Measurements from ENCODE around the gene NPAS1.

NPAS1 gene

DNA sequence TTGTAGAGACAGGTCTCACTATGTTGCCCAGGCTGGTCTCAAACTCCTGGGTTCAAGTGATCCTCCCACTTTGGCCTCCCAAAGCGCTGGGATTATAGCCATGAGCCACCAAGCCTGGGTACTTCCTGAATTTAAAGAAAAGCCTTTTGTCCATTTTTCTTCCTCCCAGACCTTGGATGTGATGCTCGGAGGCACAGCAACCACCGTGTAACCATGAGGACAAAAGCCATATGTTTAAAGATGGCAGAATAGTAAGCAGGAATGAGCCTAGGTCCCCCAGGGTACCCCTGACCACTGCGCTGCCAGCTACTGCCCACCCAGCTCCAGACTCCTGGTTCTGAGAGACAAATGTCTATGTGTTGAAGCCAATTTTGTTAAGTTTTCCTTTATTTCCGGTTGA lies 62.9 kb downstream of the NPAS1 start:
- Histone ChIP-seq H3K36me3 (ENCODE audit: insufficient read depth) (peaks cover 15% of the 10 kb centered on the region; the same call in 1 of the 2 replicates), H3K4me2 (no peak overlapping the region)

DNA sequence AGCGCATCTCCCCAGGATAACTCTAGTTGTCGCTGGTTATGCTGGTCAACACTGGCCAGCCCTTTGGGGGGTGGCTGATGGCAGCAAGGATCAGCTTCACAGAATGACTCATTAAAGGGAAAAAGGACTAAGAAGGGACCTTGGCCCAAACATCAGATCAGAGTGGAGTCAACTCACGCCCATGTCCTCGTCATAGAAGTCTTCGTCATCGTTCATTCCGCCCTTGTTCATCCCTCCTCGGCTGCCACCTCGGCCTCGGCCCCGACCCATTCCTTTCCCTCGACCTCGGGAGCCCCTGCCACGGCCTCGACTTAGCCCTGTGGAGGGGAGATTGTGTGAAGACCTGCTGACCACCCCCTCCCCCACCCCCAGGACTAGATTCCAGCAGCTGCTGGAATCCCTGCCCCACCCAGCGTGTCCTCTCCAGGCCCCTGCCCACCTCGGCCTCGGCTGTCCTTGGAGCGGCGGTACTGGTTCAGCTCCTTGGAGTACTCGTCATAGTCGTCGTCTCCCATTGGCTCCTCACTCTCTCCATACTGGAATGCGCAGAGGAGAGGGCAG lies 65.3 kb downstream of the NPAS1 start:
- peaks cover 15% of the 10 kb centered on the region; the same call in 1 of the 2 replicates for H3K36me3 ChIP-seq (ENCODE audit: insufficient read depth)
- no peaks in the 10 kb centered on the region; the same call in 1 of the 2 replicates for H3K79me2 ChIP-seq (ENCODE audit: insufficient read depth, low read depth)
- H2AFZ ChIP-seq (ENCODE audit: low read depth) = no peak overlapping the region
- H3K4me2 ChIP-seq = no peak overlapping the region
- TF ChIP-seq, protein P1, sequence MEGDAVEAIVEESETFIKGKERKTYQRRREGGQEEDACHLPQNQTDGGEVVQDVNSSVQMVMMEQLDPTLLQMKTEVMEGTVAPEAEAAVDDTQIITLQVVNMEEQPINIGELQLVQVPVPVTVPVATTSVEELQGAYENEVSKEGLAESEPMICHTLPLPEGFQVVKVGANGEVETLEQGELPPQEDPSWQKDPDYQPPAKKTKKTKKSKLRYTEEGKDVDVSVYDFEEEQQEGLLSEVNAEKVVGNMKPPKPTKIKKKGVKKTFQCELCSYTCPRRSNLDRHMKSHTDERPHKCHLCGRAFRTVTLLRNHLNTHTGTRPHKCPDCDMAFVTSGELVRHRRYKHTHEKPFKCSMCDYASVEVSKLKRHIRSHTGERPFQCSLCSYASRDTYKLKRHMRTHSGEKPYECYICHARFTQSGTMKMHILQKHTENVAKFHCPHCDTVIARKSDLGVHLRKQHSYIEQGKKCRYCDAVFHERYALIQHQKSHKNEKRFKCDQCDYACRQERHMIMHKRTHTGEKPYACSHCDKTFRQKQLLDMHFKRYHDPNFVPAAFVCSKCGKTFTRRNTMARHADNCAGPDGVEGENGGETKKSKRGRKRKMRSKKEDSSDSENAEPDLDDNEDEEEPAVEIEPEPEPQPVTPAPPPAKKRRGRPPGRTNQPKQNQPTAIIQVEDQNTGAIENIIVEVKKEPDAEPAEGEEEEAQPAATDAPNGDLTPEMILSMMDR (conservative IDR thresholded peaks at IDR 0.05; ENCODE audit: low read depth, low read length) = no peak
- H3K27ac ChIP-seq = no peak overlapping the region
- no peaks in the 10 kb centered on the region for H4K20me1 ChIP-seq (ENCODE audit: insufficient read depth)
- no peaks in the 10 kb centered on the region for H3K27me3 ChIP-seq (ENCODE audit: insufficient read depth, low read depth)
- H3K4me1 ChIP-seq (ENCODE audit: low read depth, poor library complexity, severe bottlenecking) = no peaks in the 10 kb centered on the region
- no peak overlapping the region for H3K9ac ChIP-seq
- H3K4me3 ChIP-seq (IDR thresholded peaks at IDR 0.05; ENCODE audit: insufficient read depth, low read depth, low read length) = no peak overlapping the region

More for the DNA sequence above, 62.9 kb downstream of the NPAS1 start:
- H3K79me2 ChIP-seq (ENCODE audit: insufficient read depth, low read depth) = no peaks in the 10 kb centered on the region
- H3K9ac ChIP-seq = no peak overlapping the region
- H3K27ac ChIP-seq = no peak overlapping the region
- no peak overlapping the region for H2AFZ ChIP-seq (ENCODE audit: low read depth)
- H3K4me1 ChIP-seq (ENCODE audit: low read depth, poor library complexity, severe bottlenecking) = no peaks in the 10 kb centered on the region
- TF ChIP-seq, protein P1 (conservative IDR thresholded peaks at IDR 0.05; ENCODE audit: low read depth, low read length) = no peak
- H3K4me3 ChIP-seq (IDR thresholded peaks at IDR 0.05; ENCODE audit: insufficient read depth, low read depth, low read length) = no peak overlapping the region
- no peaks in the 10 kb centered on the region for H3K27me3 ChIP-seq (ENCODE audit: insufficient read depth, low read depth)
- no peaks in the 10 kb centered on the region for H4K20me1 ChIP-seq (ENCODE audit: insufficient read depth)

DNA sequence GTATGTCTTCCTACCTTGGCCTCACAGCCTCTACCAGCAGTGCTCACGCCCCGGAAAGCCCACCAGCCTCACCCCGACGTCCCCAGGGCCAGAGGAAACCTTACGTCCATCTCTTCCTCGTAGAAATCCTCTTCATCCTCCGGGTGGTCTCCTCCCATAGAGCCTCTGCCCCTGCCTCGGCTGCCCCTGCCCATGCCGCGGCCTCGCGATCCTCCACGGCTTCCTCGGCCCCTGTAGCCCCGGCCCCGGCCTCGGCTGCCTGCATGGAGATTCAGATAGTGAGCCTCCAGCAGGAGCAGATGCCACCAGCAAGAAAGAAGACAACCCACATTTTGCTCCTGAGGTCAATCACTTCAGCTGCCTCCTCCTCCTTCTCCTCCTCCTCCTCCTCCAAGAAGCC lies 66.6 kb downstream of the NPAS1 start:
- peaks cover 4% of the 10 kb centered on the region; the same call in 1 of the 2 replicates for H3K79me2 ChIP-seq (ENCODE audit: insufficient read depth, low read depth)
- H3K9ac ChIP-seq = no peak overlapping the region
- H3K27ac ChIP-seq = no peak overlapping the region
- TF ChIP-seq, protein P1 (conservative IDR thresholded peaks at IDR 0.05; ENCODE audit: low read depth, low read length) = no peak
- H4K20me1 ChIP-seq (ENCODE audit: insufficient read depth) = no peaks in the 10 kb centered on the region
- no peak overlapping the region for H2AFZ ChIP-seq (ENCODE audit: low read depth)
- no peaks in the 10 kb centered on the region for H3K27me3 ChIP-seq (ENCODE audit: insufficient read depth, low read depth)
- H3K36me3 ChIP-seq (ENCODE audit: insufficient read depth) = peaks cover 20% of the 10 kb centered on the region; the same call in 1 of the 2 replicates
- no peak overlapping the region for H3K4me2 ChIP-seq
- H3K4me3 ChIP-seq (IDR thresholded peaks at IDR 0.05; ENCODE audit: insufficient read depth, low read depth, low read length) = no peak overlapping the region
- H3K4me1 ChIP-seq (ENCODE audit: low read depth, poor library complexity, severe bottlenecking) = no peaks in the 10 kb centered on the region

DNA sequence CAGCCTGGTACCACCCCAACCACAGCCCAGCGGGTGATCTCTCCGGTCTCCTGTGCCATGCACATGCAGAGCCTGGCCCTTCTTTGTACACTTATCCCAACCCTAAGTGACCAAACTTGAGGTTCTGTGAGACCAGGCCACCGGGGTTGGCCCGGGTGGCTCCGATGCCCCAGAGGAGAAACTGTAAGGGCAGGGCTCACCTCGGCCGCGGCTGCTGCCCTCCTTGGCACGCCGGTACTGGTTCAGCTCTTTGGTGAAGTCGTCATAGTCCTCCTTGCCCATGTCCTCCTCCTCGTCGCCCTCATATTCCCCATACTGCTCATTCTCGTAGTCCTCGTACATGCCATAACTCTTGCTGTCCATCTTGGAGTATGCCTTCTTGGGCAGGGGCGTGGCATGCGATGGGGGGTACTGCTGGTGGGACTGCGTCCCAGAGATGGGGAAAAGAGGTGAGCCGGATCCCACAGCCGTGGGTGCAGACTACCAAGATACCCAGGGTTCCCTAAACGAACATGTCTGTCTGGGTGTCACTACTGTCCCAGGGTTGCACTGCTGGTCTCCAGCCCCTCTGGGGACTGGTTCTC lies 70.2 kb downstream of the NPAS1 start:
- Histone ChIP-seq H3K4me3 (IDR thresholded peaks at IDR 0.05; ENCODE audit: insufficient read depth, low read depth, low read length) (no peak overlapping the region), H3K27me3 (ENCODE audit: insufficient read depth, low read depth) (no peaks in the 10 kb centered on the region), H4K20me1 (ENCODE audit: insufficient read depth) (no peaks in the 10 kb centered on the region), H3K79me2 (ENCODE audit: insufficient read depth, low read depth) (peaks cover 11% of the 10 kb centered on the region; the same call in 1 of the 2 replicates), H3K4me1 (ENCODE audit: low read depth, poor library complexity, severe bottlenecking) (no peaks in the 10 kb centered on the region), H3K27ac (no peak overlapping the region), H3K4me2 (no peak overlapping the region), H3K36me3 (ENCODE audit: insufficient read depth) (peaks cover 14% of the 10 kb centered on the region; the same call in 1 of the 2 replicates), H2AFZ (ENCODE audit: low read depth) (no peak overlapping the region), H3K9ac (no peak overlapping the region)
- TF ChIP-seq, protein P1 (conservative IDR thresholded peaks at IDR 0.05; ENCODE audit: low read depth, low read length) = no peak

Measured in KMS-11 (cell line).